OCI-LY7 (cell line): ENCODE data around the gene BORCS6. TPM values are rescaled to one million over a fixed set of nuclear protein-coding genes. Genes with fewer than 3 reads are reported as not detected.

ENCODE experiments used
- BruUV-seq: library from RNA; stranded (reverse); fragments of 400-500 nt; replicated peaks from 2 replicates; lab custom pipeline; 2021; lab: Mats Ljungman, UMichigan
- CTCF ChIA-PET: fragments of 300-600 bp; sonication (Branson Sonifier 250); formaldehyde crosslinking; loops from one replicate; lab custom pipeline; 2022; ENCODE audit warnings: antibody characterized with exemption; ENCODE audit not compliant: unreplicated experiment; lab: Charles Lee
- POLR2A ChIA-PET: fragments of 300-600 bp; sonication (Branson Sonifier 250); formaldehyde crosslinking; loops from one replicate; lab custom pipeline; 2022; ENCODE audit warnings: antibody characterized with exemption; lab: Charles Lee
- DNase-seq: peaks from one replicate; pipeline ENCODE4 v3.0.0-alpha.2; 2015; ENCODE audit warnings: low spot score
- H2AFZ ChIP-seq: fragments of 200-600 bp; sonication (generic), shearing (Covaris generic); 2 replicates; pipeline ENCODE4 v1.6.1; 2014; ENCODE audit warnings: mild to moderate bottlenecking, antibody characterized with exemption, low read length, moderate library complexity
- H3K27ac ChIP-seq: fragments of 200-600 bp; sonication (generic); 2 replicates; pipeline ENCODE4 v1.5.1; 2014; ENCODE audit warnings: mixed run types, low read depth, mild to moderate bottlenecking, moderate library complexity, low read length, inconsistent platforms; ENCODE audit not compliant: poor library complexity, severe bottlenecking
- H3K36me3 ChIP-seq: fragments of 200-600 bp; sonication (generic); 2 replicates; pipeline ENCODE4 v1.6.1; 2014; ENCODE audit warnings: mild to moderate bottlenecking, antibody characterized with exemption, low read length, moderate library complexity, mixed read lengths; ENCODE audit not compliant: insufficient read depth
- H3K4me1 ChIP-seq: fragments of 200-600 bp; sonication (generic); 2 replicates; pipeline ENCODE4 v1.5.1; 2014; ENCODE audit warnings: mild to moderate bottlenecking, low read length; ENCODE audit not compliant: insufficient read depth, poor library complexity, severe bottlenecking
- H3K4me2 ChIP-seq: fragments of 200-600 bp; sonication (generic); 2 replicates; pipeline ENCODE4 v1.6.1; 2014; ENCODE audit warnings: mild to moderate bottlenecking, low read length
- H3K4me3 ChIP-seq: fragments of 200-600 bp; sonication (generic); 2 replicates; pipeline ENCODE4 v1.5.1; 2014; ENCODE audit warnings: mild to moderate bottlenecking, low read depth, low read length; ENCODE audit not compliant: poor library complexity, severe bottlenecking
- H3K79me2 ChIP-seq: fragments of 200-600 bp; sonication (generic); 2 replicates; pipeline ENCODE4 v1.6.1; 2016; ENCODE audit warnings: low read depth, mild to moderate bottlenecking, low read length, moderate library complexity, mixed read lengths; ENCODE audit not compliant: insufficient read depth
- H3K9me2 ChIP-seq: fragments of 200-600 bp; sonication (generic); 2 replicates; pipeline ENCODE4 v1.6.1; 2016; ENCODE audit warnings: mild to moderate bottlenecking, low read length, mixed read lengths; ENCODE audit not compliant: insufficient read depth
- H3K9me3 ChIP-seq: fragments of 200-600 bp; sonication (generic); 2 replicates; pipeline ENCODE4 v1.6.1; 2014; ENCODE audit warnings: mild to moderate bottlenecking, mixed run types, low read length, mixed read lengths
- H4K20me1 ChIP-seq: fragments of 200-600 bp; sonication (generic); 2 replicates; pipeline ENCODE4 v1.6.1; 2014; ENCODE audit warnings: mild to moderate bottlenecking, antibody characterized with exemption, low read length, moderate library complexity, mixed read lengths; ENCODE audit not compliant: insufficient read depth
- EZH2phosphoT487 ChIP-seq: fragments of 200-600 bp; sonication (generic); IDR thresholded peaks from 2 replicates; pipeline ENCODE4 v1.6.1; 2018; ENCODE audit warnings: low read depth, borderline replicate concordance, mild to moderate bottlenecking, mixed run types, antibody characterized with exemption, low read length, moderate library complexity, mixed read lengths
- intact Hi-C: fragments of 100-400 bp; cut with micrococcal nuclease; formaldehyde crosslinking; loops from one replicate; pipeline ENCODE4 v1.10.0; 2022; ENCODE audit not compliant: unreplicated experiment
- total RNA-seq, 2 experiments: library from RNA; depleted of rRNA in 1 of 2; stranded (reverse); fragments of >200 nt in 1 of 2; shearing (Covaris generic) in 1 of 2; gene quantifications; 2 replicates each; pipeline ENCODE4 v1.2.3, GENCODE V29; 2014 to 2022
- TF ChIP-seq, protein P1 (sequence below): fragments of 200-600 bp; sonication (generic); conservative IDR thresholded peaks from 2 replicates; pipeline ENCODE4 v1.5.1; 2014; ENCODE audit warnings: mild to moderate bottlenecking, antibody characterized with exemption, low read length, moderate library complexity, mixed read lengths

BORCS6 gene
- total RNA-seq, 2 experiments from 2014 or later: 12.7 to 13.9 TPM

DNA sequence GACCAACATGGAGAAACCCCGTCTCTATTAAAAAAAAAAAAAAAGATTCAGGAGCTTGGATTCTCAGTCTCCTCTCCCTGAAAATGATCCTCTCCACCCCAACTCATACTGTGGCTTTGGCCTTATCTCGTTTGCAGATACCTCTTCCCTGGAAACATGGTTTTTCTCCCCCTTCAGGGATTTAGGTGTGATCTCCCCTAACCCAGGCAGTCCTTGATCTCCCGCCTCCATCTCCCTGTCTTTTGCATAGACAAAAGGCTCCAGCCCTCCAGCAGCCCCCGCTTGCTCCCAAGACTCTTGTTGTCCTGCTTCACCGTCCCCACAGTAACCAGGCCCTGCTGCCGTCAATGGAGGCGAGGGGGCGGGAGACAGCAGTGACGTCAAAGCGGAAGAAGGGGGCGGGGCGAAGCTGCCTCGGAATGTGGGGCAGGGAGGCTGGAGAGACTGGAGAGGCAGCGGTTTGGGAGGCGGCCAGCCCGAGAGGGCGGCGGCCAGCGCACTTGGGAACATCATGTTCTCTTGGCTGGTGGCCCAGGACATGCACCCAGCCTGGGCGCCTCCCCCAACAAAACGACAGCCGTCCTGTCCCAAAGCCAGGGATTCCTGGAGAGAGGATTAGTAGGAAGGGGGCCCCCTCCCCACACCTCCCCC, 35.9 kb downstream of the BORCS6 start:
- peak; percentile 65 for DNase-seq
- Histone ChIP-seq H3K79me2 (peaks cover 12% of the 10 kb centered on the region; the same call in 1 of the 2 replicates), H3K27ac (peak overlapping the region; percentile 18), H3K4me2 (peak overlapping the region; percentile 95), H3K9me2 (no peaks in the 10 kb centered on the region), H3K4me1 (peaks cover 58% of the 10 kb centered on the region), H3K9me3 (no peaks in the 10 kb centered on the region), H2AFZ (peak overlapping the region; percentile 64; the same call in 1 of the 2 replicates), H4K20me1 (no peaks in the 10 kb centered on the region; the same call in 1 of the 2 replicates), H3K4me3 (peak overlapping the region; percentile 28), H3K36me3 (peaks cover 21% of the 10 kb centered on the region)
- intact Hi-C loops: loop anchor here (10.0 kb wide), 1 partner anchor 319 kb away; the partner anchor contains the start of gene KDM6B
- POLR2A ChIA-PET: interaction anchor here (1.0 kb wide), 1 partner anchor 27 kb away, joined by 5 read pairs; no protein-coding TSS in a partner anchor
- TF ChIP-seq EZH2phosphoT487: no peak
- TF ChIP-seq, protein P1, sequence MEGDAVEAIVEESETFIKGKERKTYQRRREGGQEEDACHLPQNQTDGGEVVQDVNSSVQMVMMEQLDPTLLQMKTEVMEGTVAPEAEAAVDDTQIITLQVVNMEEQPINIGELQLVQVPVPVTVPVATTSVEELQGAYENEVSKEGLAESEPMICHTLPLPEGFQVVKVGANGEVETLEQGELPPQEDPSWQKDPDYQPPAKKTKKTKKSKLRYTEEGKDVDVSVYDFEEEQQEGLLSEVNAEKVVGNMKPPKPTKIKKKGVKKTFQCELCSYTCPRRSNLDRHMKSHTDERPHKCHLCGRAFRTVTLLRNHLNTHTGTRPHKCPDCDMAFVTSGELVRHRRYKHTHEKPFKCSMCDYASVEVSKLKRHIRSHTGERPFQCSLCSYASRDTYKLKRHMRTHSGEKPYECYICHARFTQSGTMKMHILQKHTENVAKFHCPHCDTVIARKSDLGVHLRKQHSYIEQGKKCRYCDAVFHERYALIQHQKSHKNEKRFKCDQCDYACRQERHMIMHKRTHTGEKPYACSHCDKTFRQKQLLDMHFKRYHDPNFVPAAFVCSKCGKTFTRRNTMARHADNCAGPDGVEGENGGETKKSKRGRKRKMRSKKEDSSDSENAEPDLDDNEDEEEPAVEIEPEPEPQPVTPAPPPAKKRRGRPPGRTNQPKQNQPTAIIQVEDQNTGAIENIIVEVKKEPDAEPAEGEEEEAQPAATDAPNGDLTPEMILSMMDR: no peak
- CTCF ChIA-PET: no interaction called here
- no TSS peak for BruUV-seq

DNA sequence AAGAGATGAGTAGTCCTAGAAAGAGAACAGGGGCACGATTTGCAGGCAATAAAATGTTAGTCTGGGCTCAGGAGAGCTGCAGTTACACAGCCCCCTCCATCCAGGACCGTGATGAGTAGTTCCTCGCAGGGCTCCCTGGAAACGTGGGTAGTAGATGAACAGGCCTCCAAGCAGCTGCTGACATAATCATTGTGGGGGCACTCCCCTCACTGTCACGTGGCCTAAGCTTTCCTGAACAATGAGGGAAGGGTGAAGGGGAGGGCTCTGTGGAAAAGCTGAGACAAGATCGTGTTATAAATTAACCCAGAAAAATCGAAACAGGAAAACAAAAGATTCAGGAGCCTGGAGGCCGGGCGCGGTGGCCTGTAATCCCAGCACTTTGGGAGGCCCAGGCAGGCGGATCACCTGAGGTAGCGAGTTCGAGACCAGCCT, 36.4 kb downstream of the BORCS6 start:
- TF ChIP-seq, protein P1: no peak
- TF ChIP-seq EZH2phosphoT487: no peak
- H2AFZ ChIP-seq: no peak overlapping the region; the same call in 1 of the 2 replicates
- peaks cover 55% of the 10 kb centered on the region for H3K4me1 ChIP-seq
- peak overlapping the region; percentile 95 for H3K4me2 ChIP-seq
- no peak overlapping the region for H3K4me3 ChIP-seq
- no peaks in the 10 kb centered on the region for H3K9me2 ChIP-seq
- peaks cover 23% of the 10 kb centered on the region for H3K36me3 ChIP-seq
- no peak for DNase-seq
- intact Hi-C loops: loop anchor here (10.0 kb wide), 1 partner anchor 319 kb away; the partner anchor contains the start of gene KDM6B
- H3K79me2 ChIP-seq: peaks cover 12% of the 10 kb centered on the region; the same call in 1 of the 2 replicates
- POLR2A ChIA-PET: interaction anchor here (1.0 kb wide), 1 partner anchor 27 kb away, joined by 5 read pairs; no protein-coding TSS in a partner anchor
- H3K9me3 ChIP-seq: no peaks in the 10 kb centered on the region
- BruUV-seq: no TSS peak
- H3K27ac ChIP-seq: peak overlapping the region; percentile 18
- CTCF ChIA-PET: no interaction called here
- no peaks in the 10 kb centered on the region; the same call in 1 of the 2 replicates for H4K20me1 ChIP-seq
